Breast epithelium (tissue), 4 donors: ENCODE results near the gene PLIN3. TPM values are rescaled to one million over a fixed set of nuclear protein-coding genes. Genes with fewer than 3 reads are reported as not detected.
"Not testable (repeated sequence)": the region's sequence is repeated elsewhere in the genome, so short reads cannot be mapped to it uniquely, and the experiment has no call there.

Source experiments
- DNase-seq, 2 donors: peaks; one replicate each; pipeline ENCODE4 v3.0.0-alpha.2; 2019; ENCODE audit warnings: low spot score in 2 of 2
- H3K27ac ChIP-seq, 2 donors: fragments of 200-600 bp; sonication (generic) in 1 of 2; one replicate each; pipeline ENCODE4 v1.5.1; 2016 to 2019; ENCODE audit warnings: mild to moderate bottlenecking in 1 of 2
- H3K27me3 ChIP-seq, 2 donors: fragments of 200-600 bp; sonication (generic) in 1 of 2; one replicate each; pipeline versions ENCODE4 v1.5.1 to v1.6.0; 2017 to 2019; ENCODE audit warnings: control low read depth in 1 of 2, mild to moderate bottlenecking in 1 of 2
- H3K36me3 ChIP-seq: fragments of 200-600 bp; one replicate; pipeline ENCODE4 v1.5.1; 2019
- H3K4me1 ChIP-seq, 2 donors: fragments of 200-600 bp; sonication (generic); one replicate each; pipeline ENCODE4 v1.5.1; 2016 to 2019; ENCODE audit warnings: control low read depth in 1 of 2
- H3K4me3 ChIP-seq, 3 donors: fragments of 200-600 bp; sonication (generic); 1 replicate in 2 of 3; 2 replicates in 1 of 3; pipeline ENCODE4 v1.5.1; 2016 to 2019; ENCODE audit warnings: mild to moderate bottlenecking in 3 of 3, moderate library complexity in 2 of 3
- H3K9me3 ChIP-seq, 2 donors: fragments of 200-600 bp; sonication (generic) in 1 of 2; one replicate each; pipeline ENCODE4 v1.5.1; 2016 to 2019; ENCODE audit warnings: control low read depth in 1 of 2
- CTCF ChIP-seq, 3 donors: fragments of 450-650 bp; IDR thresholded peaks; one replicate each; pipeline ENCODE4 v1.5.1; 2016 to 2017; ENCODE audit warnings: antibody characterized with exemption in 3 of 3, mild to moderate bottlenecking in 3 of 3, moderate library complexity in 3 of 3
- POLR2A ChIP-seq: fragments of 450-650 bp; IDR thresholded peaks from one replicate; pipeline ENCODE4 v1.6.1; 2016; ENCODE audit warnings: antibody characterized with exemption, mild to moderate bottlenecking, moderate library complexity
- POLR2AphosphoS5 ChIP-seq, 3 donors: sonication (generic); formaldehyde crosslinking; IDR thresholded peaks; one replicate each; pipeline ENCODE4 v1.6.1; 2017; ENCODE audit warnings: antibody characterized with exemption in 3 of 3
- intact Hi-C: fragments of 100-400 bp; cut with DNase I; formaldehyde crosslinking; loops from one replicate; pipeline ENCODE4 v1.15.1; 2023; ENCODE audit warnings: low total_unique reads
- total RNA-seq, 3 donors: library from RNA; depleted of rRNA; stranded (reverse); fragments of >200 nt; gene quantifications; one replicate each; pipeline ENCODE4 v1.1.0, GENCODE V29; 2016

The PLIN3 gene
- total RNA-seq, 3 donors from 2014 or later: 50.1 to 77.3 (median 53.8) TPM

GRCh38 chr19:4852484-4852883 is 15.0 kb downstream of the PLIN3 start:
- Histone ChIP-seq H3K36me3 (no peaks in the 10 kb centered on the region), H3K4me1 (no peaks in the 10 kb centered on the region), H3K27me3 (no peaks in the 10 kb centered on the region), H3K9me3 (no peaks in the 10 kb centered on the region), H3K4me3 (no peak overlapping the region), H3K27ac (no peak overlapping the region)
- intact Hi-C loops: no loop called here
- TF ChIP-seq POLR2A (no peak), POLR2AphosphoS5 (IDR thresholded peaks at IDR 0.05) (no peak), CTCF (IDR thresholded peaks at IDR 0.05) (no peak)
- no peak for DNase-seq

GRCh38 chr19:4851551-4852290 is 15.7 kb downstream of the PLIN3 start:
- Histone ChIP-seq H3K36me3 (no peaks in the 10 kb centered on the region), H3K4me1 (no peaks in the 10 kb centered on the region), H3K9me3 (no peaks in the 10 kb centered on the region), H3K27me3 (no peaks in the 10 kb centered on the region), H3K4me3 (no peak overlapping the region), H3K27ac (no peak overlapping the region)
- DNase-seq: peak; percentile 45 to 72
- intact Hi-C loops: no loop called here
- no peak for TF ChIP-seq POLR2A
- peak; percentile 30 to 88 (median 83) for TF ChIP-seq CTCF (IDR thresholded peaks at IDR 0.05)
- no peak for TF ChIP-seq POLR2AphosphoS5 (IDR thresholded peaks at IDR 0.05)

GRCh38 chr19:4849019-4849418 is 18.4 kb downstream of the PLIN3 start:
- intact Hi-C loops: no loop called here
- no peak overlapping the region for H3K4me3 ChIP-seq

GRCh38 chr19:4847190-4847973 is 20.1 kb downstream of the PLIN3 start:
- no peaks in the 10 kb centered on the region for H3K36me3 ChIP-seq
- H3K4me3 ChIP-seq: no peak overlapping the region
- intact Hi-C loops: no loop called here
- H3K27me3 ChIP-seq: no peaks in the 10 kb centered on the region
- H3K27ac ChIP-seq: no peak overlapping the region
- H3K4me1 ChIP-seq: no peaks in the 10 kb centered on the region
- no peaks in the 10 kb centered on the region for H3K9me3 ChIP-seq
- TF ChIP-seq POLR2AphosphoS5 (IDR thresholded peaks at IDR 0.05) (no peak), POLR2A (no peak), CTCF (IDR thresholded peaks at IDR 0.05) (no peak)
- DNase-seq: no peak

More at GRCh38 chr19:4849019-4849418, 18.4 kb downstream of the PLIN3 start:
- no peaks in the 10 kb centered on the region for H3K36me3 ChIP-seq
- TF ChIP-seq POLR2AphosphoS5 (IDR thresholded peaks at IDR 0.05) (no peak), CTCF (IDR thresholded peaks at IDR 0.05) (no peak), POLR2A (no peak)
- no peak for DNase-seq
- H3K27me3 ChIP-seq: no peaks in the 10 kb centered on the region
- no peak overlapping the region for H3K27ac ChIP-seq
- no peaks in the 10 kb centered on the region for H3K4me1 ChIP-seq
- H3K9me3 ChIP-seq: no peaks in the 10 kb centered on the region

DNA sequence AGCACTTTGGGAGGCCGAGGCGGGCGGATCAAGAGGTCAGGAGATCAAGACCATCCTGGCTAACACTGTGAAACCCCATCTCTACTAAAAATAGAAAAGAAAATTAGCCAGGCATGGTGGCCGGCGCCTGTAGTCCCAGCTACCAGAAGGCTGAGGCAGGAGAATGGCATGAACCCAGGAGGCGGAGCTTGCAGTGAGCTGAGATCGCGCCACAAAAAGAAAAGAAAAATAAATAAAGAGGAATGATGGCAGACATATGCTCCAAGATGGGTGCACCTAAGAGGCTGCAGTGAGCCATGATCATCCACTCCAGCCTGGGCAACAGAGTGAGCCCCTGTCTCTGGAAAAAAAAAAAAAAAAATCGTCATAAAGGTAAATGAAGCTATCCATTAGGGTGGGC is 21.5 kb downstream of the PLIN3 start:
- intact Hi-C loops, H3K27ac ChIP-seq, H3K36me3 ChIP-seq, H3K9me3 ChIP-seq, H3K4me3 ChIP-seq, DNase-seq, H3K4me1 ChIP-seq, H3K27me3 ChIP-seq: not testable (repeated sequence)
